Parathyroid adenoma (tissue), 2 donors: ENCODE data around the gene SCYL3.

ENCODE experiments used
- H2AFZ ChIP-seq: fragments of 300-600 bp; sonication (generic); one replicate; pipeline ENCODE4 v1.7.0; 2017; ENCODE audit warnings: antibody characterized with exemption, mild to moderate bottlenecking
- H3K27ac ChIP-seq: fragments of 300-600 bp; sonication (generic); one replicate; pipeline ENCODE4 v1.7.0; 2017
- H3K27me3 ChIP-seq: fragments of 300-600 bp; sonication (generic); one replicate; pipeline ENCODE4 v1.7.0; 2017; ENCODE audit warnings: low read length; ENCODE audit not compliant: control insufficient read depth, insufficient read depth
- H3K36me3 ChIP-seq: fragments of 300-600 bp; sonication (generic); one replicate; pipeline ENCODE4 v1.7.0; 2017; ENCODE audit warnings: low read length; ENCODE audit not compliant: control insufficient read depth, insufficient read depth
- H3K4me1 ChIP-seq: fragments of 300-600 bp; sonication (generic); one replicate; pipeline ENCODE4 v1.7.0; 2017; ENCODE audit warnings: control low read depth
- H3K4me2 ChIP-seq: fragments of 300-600 bp; sonication (generic); one replicate; pipeline ENCODE4 v1.7.0; 2017; ENCODE audit warnings: low read length
- H3K4me3 ChIP-seq: fragments of 300-600 bp; sonication (generic); one replicate; pipeline ENCODE4 v1.7.0; 2017; ENCODE audit warnings: low read depth, low read length
- H3K79me2 ChIP-seq: fragments of 300-600 bp; sonication (generic); one replicate; pipeline ENCODE4 v1.7.0; 2017; ENCODE audit warnings: control low read depth
- H3K9ac ChIP-seq: fragments of 300-600 bp; sonication (generic); one replicate; pipeline ENCODE4 v1.7.0; 2017; ENCODE audit warnings: mild to moderate bottlenecking
- H3K9me3 ChIP-seq: fragments of 300-600 bp; sonication (generic); one replicate; pipeline ENCODE4 v1.7.0; 2017; ENCODE audit warnings: low read length; ENCODE audit not compliant: control insufficient read depth
- CTCF ChIP-seq: fragments of 300-600 bp; sonication (generic); IDR thresholded peaks from one replicate; pipeline ENCODE4 v1.7.0; 2017; ENCODE audit warnings: antibody characterized with exemption, mild to moderate bottlenecking
- donor health status: primary hyperparathyroidism.

SCYL3 gene

GRCh38 chr1:169893645-169894423, at the start of gene SCYL3:
SCYL3 (minus strand) TSS chr1:169893896; CDS start chr1:169888840, 5,056 bp downstream.
- Histone ChIP-seq H3K9ac (peak within 1 kb of the TSS; percentile 84), H3K27ac (peak within 1 kb of the TSS; percentile 100), H3K4me3 (peak within 1 kb of the TSS; percentile 86), H2AFZ (peak within 1 kb of the TSS; percentile 91), H3K9me3 (no peaks in the 10 kb centered on the region), H3K4me2 (peak within 1 kb of the TSS; percentile 93), H3K27me3 (no peaks in the 10 kb centered on the region), H3K79me2 (peaks cover 5% of the 10 kb centered on the region), H3K4me1 (peaks cover 5% of the 10 kb centered on the region), H3K36me3 (no peaks in the 10 kb centered on the region)
- TF ChIP-seq CTCF: no peak

GRCh38 chr1:169941982-169942830, 48.5 kb upstream of the SCYL3 start:
- H3K4me2 ChIP-seq: no peak overlapping the region
- no peak overlapping the region for H3K9ac ChIP-seq
- no peaks in the 10 kb centered on the region for H3K9me3 ChIP-seq
- H2AFZ ChIP-seq: no peak overlapping the region
- TF ChIP-seq CTCF: no peak
- no peaks in the 10 kb centered on the region for H3K36me3 ChIP-seq
- no peaks in the 10 kb centered on the region for H3K4me1 ChIP-seq
- no peaks in the 10 kb centered on the region for H3K27me3 ChIP-seq
- H3K4me3 ChIP-seq: no peak overlapping the region
- no peaks in the 10 kb centered on the region for H3K79me2 ChIP-seq
- H3K27ac ChIP-seq: no peak overlapping the region

- no peak overlapping the region for H3K9ac ChIP-seq
- no peaks in the 10 kb centered on the region for H3K27me3 ChIP-seq
- no peak overlapping the region for H3K27ac ChIP-seq
- no peaks in the 10 kb centered on the region for H3K79me2 ChIP-seq
- H2AFZ ChIP-seq: no peak overlapping the region
- no peak overlapping the region for H3K4me3 ChIP-seq
- no peaks in the 10 kb centered on the region for H3K4me1 ChIP-seq
- no peak for TF ChIP-seq CTCF
- H3K36me3 ChIP-seq: no peaks in the 10 kb centered on the region
- H3K9me3 ChIP-seq: no peaks in the 10 kb centered on the region
- H3K4me2 ChIP-seq: no peak overlapping the region
Measured at GRCh38 chr1:169933984-169934725, 40.5 kb upstream of the SCYL3 start.

- Histone ChIP-seq H3K9ac (no peak overlapping the region), H3K9me3 (no peaks in the 10 kb centered on the region), H3K4me3 (no peak overlapping the region), H3K27me3 (no peaks in the 10 kb centered on the region), H2AFZ (no peak overlapping the region), H3K4me1 (no peaks in the 10 kb centered on the region), H3K79me2 (no peaks in the 10 kb centered on the region), H3K4me2 (no peak overlapping the region), H3K27ac (no peak overlapping the region), H3K36me3 (no peaks in the 10 kb centered on the region)
- TF ChIP-seq CTCF: no peak
Measured at GRCh38 chr1:169931795-169932231, 38.1 kb upstream of the SCYL3 start.
